K562 (cell line): Measurements from ENCODE around the gene IKZF3. TPM values are rescaled to one million over a fixed set of nuclear protein-coding genes. Genes with fewer than 3 reads are reported as not detected.

Experiments used
- CBFA2T3 ChIP-seq: fragments of 450-650 bp; IDR thresholded peaks from 2 replicates; pipeline ENCODE4 v1.6.1; 2017
- CC2D1A ChIP-seq: fragments of 450-650 bp; IDR thresholded peaks from 2 replicates; pipeline ENCODE4 v1.6.1; 2017; ENCODE audit warnings: mild to moderate bottlenecking
- CSDE1 ChIP-seq, 2 experiments: fragments of 450-650 bp; IDR thresholded peaks; 2 replicates each; pipeline ENCODE4 v1.6.1; 2016; ENCODE audit warnings: mild to moderate bottlenecking in 1 of 2
- DDX20 ChIP-seq: fragments of 450-650 bp; IDR thresholded peaks from 2 replicates; pipeline ENCODE4 v1.6.1; 2016; ENCODE audit warnings: missing genetic modification characterization, low read depth, mild to moderate bottlenecking, missing compliant biosample characterization, moderate library complexity
- GATA2 ChIP-seq: sonication (generic); formaldehyde crosslinking; IDR thresholded peaks from 2 replicates; pipeline ENCODE4 v1.4.0; 2020; ENCODE audit warnings: mild to moderate bottlenecking, missing genetic modification reagents
- HDAC3 ChIP-seq: fragments of 450-650 bp; IDR thresholded peaks from 2 replicates; pipeline ENCODE4 v1.6.1; 2018; ENCODE audit warnings: borderline replicate concordance, mild to moderate bottlenecking, moderate library complexity; ENCODE audit not compliant: partially characterized antibody
- HMGN3 ChIP-seq: IDR thresholded peaks from 2 replicates; pipeline ENCODE4 v1.6.1; 2011; ENCODE audit warnings: borderline replicate concordance, low read depth, mild to moderate bottlenecking, mixed read lengths, low read length; ENCODE audit not compliant: insufficient read length; ENCODE audit errors: extremely low read depth
- MCM5 ChIP-seq: fragments of 450-650 bp; IDR thresholded peaks from 2 replicates; pipeline ENCODE4 v1.6.1; 2016; ENCODE audit warnings: low read depth
- MCM7 ChIP-seq, 2 experiments: fragments of 450-650 bp; IDR thresholded peaks; 2 replicates each; pipeline ENCODE4 v1.6.1; 2016 to 2018
- MTF1 ChIP-seq: fragments of 250-450 bp; sonication (Bioruptor Pico); IDR thresholded peaks from 2 replicates; pipeline ENCODE4 v1.9.0; 2021; ENCODE audit warnings: moderate library complexity, mild to moderate bottlenecking, inconsistent platforms, borderline replicate concordance
- MXD1 ChIP-seq: fragments of 250-450 bp; sonication (Bioruptor Pico); IDR thresholded peaks from 2 replicates; pipeline ENCODE4 v1.8.0; 2021; ENCODE audit warnings: borderline replicate concordance, mild to moderate bottlenecking, moderate library complexity; ENCODE audit not compliant: poor library complexity, severe bottlenecking
- MYBL2 ChIP-seq, 2 experiments: fragments of 450-650 bp in 1 of 2; sonication (generic) in 1 of 2; formaldehyde crosslinking in 1 of 2; IDR thresholded peaks; 2 replicates each; pipeline versions ENCODE4 v1.6.1 to v1.8.1; 2017 to 2022; ENCODE audit warnings: borderline replicate concordance in 1 of 2, inconsistent platforms in 1 of 2, low read depth in 1 of 2, mild to moderate bottlenecking in 1 of 2, missing genetic modification reagents in 1 of 2, moderate library complexity in 1 of 2
- NFXL1 ChIP-seq: fragments of 450-650 bp; formaldehyde crosslinking; IDR thresholded peaks from 2 replicates; pipeline ENCODE4 v1.4.0; 2021; ENCODE audit warnings: mild to moderate bottlenecking
- NR4A1 ChIP-seq, 2 experiments: fragments of 250-450 bp in 1 of 2; fragments of 450-650 bp in 1 of 2; sonication (Bioruptor Pico) in 1 of 2; IDR thresholded peaks; 2 replicates each; pipeline versions ENCODE4 v1.4.0 to v1.6.1; 2016 to 2020; ENCODE audit warnings: mild to moderate bottlenecking in 2 of 2, missing compliant biosample characterization in 1 of 2, missing genetic modification characterization in 1 of 2, moderate library complexity in 1 of 2
- PKNOX1 ChIP-seq: fragments of 450-650 bp; IDR thresholded peaks from 2 replicates; pipeline ENCODE4 v1.6.1; 2016
- POLR2G ChIP-seq: fragments of 200-400 bp; formaldehyde crosslinking; IDR thresholded peaks from 2 replicates; pipeline ENCODE4 v1.6.1; 2017; ENCODE audit warnings: low read depth, mild to moderate bottlenecking, antibody characterized with exemption, low read length, moderate library complexity
- RAD21 ChIP-seq, 2 experiments: fragments of 250-450 bp in 1 of 2; fragments of 450-650 bp in 1 of 2; sonication (Bioruptor Pico) in 1 of 2; formaldehyde crosslinking in 1 of 2; IDR thresholded peaks in 1 of 2; conservative IDR thresholded peaks in 1 of 2; 2 replicates each; pipeline versions ENCODE4 v1.4.0 to v1.8.0; 2020 to 2022; ENCODE audit warnings: mild to moderate bottlenecking in 2 of 2, moderate library complexity in 1 of 2
- RBFOX2 ChIP-seq: fragments of 200-400 bp; formaldehyde crosslinking; IDR thresholded peaks from 2 replicates; pipeline ENCODE4 v1.6.1; 2017; ENCODE audit warnings: low read depth, mild to moderate bottlenecking, low read length, moderate library complexity
- SAFB ChIP-seq: fragments of 200-400 bp; formaldehyde crosslinking; IDR thresholded peaks from 2 replicates; pipeline ENCODE4 v1.6.1; 2017; ENCODE audit warnings: low read depth, low read length, borderline replicate concordance
- SMAD1 ChIP-seq: fragments of 150-350 bp; IDR thresholded peaks from 2 replicates; pipeline ENCODE4 v1.6.1; 2014; ENCODE audit warnings: low read length, low read depth; ENCODE audit not compliant: partially characterized antibody
- TAF1 ChIP-seq: IDR thresholded peaks from 2 replicates; pipeline ENCODE4 v1.6.1; 2011; ENCODE audit warnings: mild to moderate bottlenecking, low read length, moderate library complexity; ENCODE audit not compliant: insufficient read depth, control insufficient read depth, severe bottlenecking; ENCODE audit errors: extremely low read depth
- ZFP30 ChIP-seq: fragments of 250-450 bp; sonication (Bioruptor Pico); IDR thresholded peaks from 2 replicates; pipeline ENCODE4 v1.8.0; 2022; ENCODE audit warnings: moderate library complexity, mild to moderate bottlenecking, inconsistent platforms, borderline replicate concordance
- ZNF41 ChIP-seq: fragments of 250-450 bp; sonication (Bioruptor Pico); conservative IDR thresholded peaks from 2 replicates; pipeline ENCODE4 v1.4.0; 2020; ENCODE audit warnings: mild to moderate bottlenecking
- ZNF77 ChIP-seq: fragments of 250-450 bp; sonication (Bioruptor Pico); IDR thresholded peaks from 2 replicates; pipeline ENCODE4 v1.5.0; 2020
- polyA plus RNA-seq, 8 experiments: library from polyadenylated mRNA; depleted of rRNA in 4 of 8; stranded (reverse) in 5 of 8; unstranded in 3 of 8; fragments of >200 nt; fragmentation: Nextera tagmentation in 2 of 8; fragmentation: Illumina TruSeq in 1 of 8; extraction: Ambion mirVana in 2 of 8; extraction: Trizol in 1 of 8; gene quantifications; 2 replicates each; pipeline versions ENCODE4 v1.2.1 to v1.2.3, GENCODE V29; 2011 to 2014; ENCODE audit warnings: inconsistent platforms in 1 of 8, missing spikeins in 1 of 8
- total RNA-seq, 7 experiments: library from RNA; depleted of rRNA in 6 of 7; stranded (reverse); fragments of >200 nt in 6 of 7; fragmentation: Illumina TruSeq in 2 of 7; extraction: Trizol in 2 of 7; gene quantifications; 2 replicates each; pipeline versions ENCODE4 v1.2.1 to v1.2.3, GENCODE V29; 2011 to 2021; ENCODE audit warnings: low replicate concordance in 1 of 7
- TF ChIP-seq, protein P1 (sequence below), 2 experiments: fragments of 450-650 bp; IDR thresholded peaks; 2 replicates each; pipeline ENCODE4 v1.6.1; 2016

IKZF3 gene
- total and polyA plus RNA-seq, 9 of the 15 experiments (the other 6 are each of a cell fraction or from before 2014, with no cell fraction given) = 0.06 to 1.6 (median 0.62) TPM

DNA sequence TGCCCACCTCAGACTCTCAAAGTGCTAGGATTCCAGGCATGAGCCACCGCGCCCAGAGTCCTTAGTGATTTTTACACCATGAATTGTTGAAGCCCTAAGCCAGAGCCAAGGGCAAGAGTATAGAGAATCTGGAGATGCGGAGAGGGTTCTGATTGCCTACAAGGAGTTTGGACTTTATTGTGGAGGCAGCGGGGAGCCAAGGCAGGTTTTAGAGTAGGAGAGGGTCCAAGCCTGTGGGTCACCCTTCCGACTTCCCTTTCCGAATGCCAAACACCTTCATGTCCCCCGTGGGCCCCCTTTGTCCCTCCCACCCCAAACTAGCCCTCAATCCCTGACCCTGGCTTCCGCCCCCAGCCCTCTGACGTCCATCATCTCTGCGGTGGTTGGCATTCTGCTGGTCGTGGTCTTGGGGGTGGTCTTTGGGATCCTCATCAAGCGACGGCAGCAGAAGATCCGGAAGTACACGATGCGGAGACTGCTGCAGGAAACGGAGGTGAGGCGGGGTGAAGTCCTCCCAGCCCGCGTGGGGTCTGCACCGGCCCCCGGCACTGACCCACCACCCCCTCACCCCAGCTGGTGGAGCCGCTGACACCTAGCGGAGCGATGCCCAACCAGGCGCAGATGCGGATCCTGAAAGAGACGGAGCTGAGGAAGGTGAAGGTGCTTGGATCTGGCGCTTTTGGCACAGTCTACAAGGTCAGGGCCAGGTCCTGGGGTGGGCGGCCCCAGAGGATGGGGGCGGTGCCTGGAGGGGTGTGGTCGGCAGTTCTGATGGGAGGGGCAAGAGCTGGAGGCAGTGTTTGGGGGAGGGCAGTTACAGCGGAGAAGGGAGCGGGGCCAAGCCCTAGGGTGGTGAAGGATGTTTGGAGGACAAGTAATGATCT is 140.9 kb downstream of the IKZF3 start (continued):
- TF ChIP-seq RBFOX2 = peak; percentile 84
- no peak for TF ChIP-seq MCM7 (IDR thresholded peaks at IDR 0.05)
- no peak for TF ChIP-seq MTF1 (CRISPR knock-in tag)
- TF ChIP-seq HMGN3 = peak; percentile 77
- TF ChIP-seq HDAC3 = no peak
- no peak for TF ChIP-seq MCM5
- peak; percentile 85 for TF ChIP-seq POLR2G
- TF ChIP-seq MXD1 (CRISPR knock-in tag) = no peak
- no peak for TF ChIP-seq SAFB
- no peak for TF ChIP-seq RAD21 (CRISPR knock-in tag; conservative IDR thresholded peaks at IDR 0.05 in 1 of 2, IDR thresholded peaks at IDR 0.05 in 1 of 2)
- TF ChIP-seq ZFP30 (CRISPR knock-in tag) = no peak
- no peak for TF ChIP-seq MYBL2 (IDR thresholded peaks at IDR 0.05; ENCODE audit: low read depth)
- TF ChIP-seq MYBL2 (CRISPR knock-in tag; IDR thresholded peaks at IDR 0.05; ENCODE audit: borderline replicate concordance) = no peak
- TF ChIP-seq CC2D1A = no peak
- peak; percentile 64 for TF ChIP-seq TAF1
- TF ChIP-seq SMAD1 = peak; percentile 23
- no peak for TF ChIP-seq GATA2 (CRISPR knock-in tag)
- no peak for TF ChIP-seq PKNOX1
- no peak for TF ChIP-seq CBFA2T3
- TF ChIP-seq CSDE1 (IDR thresholded peaks at IDR 0.05) = no peak
- TF ChIP-seq NFXL1 (CRISPR knock-in tag) = no peak
- TF ChIP-seq NR4A1 (CRISPR knock-in tag; IDR thresholded peaks at IDR 0.05) = no peak
- no peak for TF ChIP-seq NR4A1 (tag; IDR thresholded peaks at IDR 0.05)
- TF ChIP-seq, protein P1, sequence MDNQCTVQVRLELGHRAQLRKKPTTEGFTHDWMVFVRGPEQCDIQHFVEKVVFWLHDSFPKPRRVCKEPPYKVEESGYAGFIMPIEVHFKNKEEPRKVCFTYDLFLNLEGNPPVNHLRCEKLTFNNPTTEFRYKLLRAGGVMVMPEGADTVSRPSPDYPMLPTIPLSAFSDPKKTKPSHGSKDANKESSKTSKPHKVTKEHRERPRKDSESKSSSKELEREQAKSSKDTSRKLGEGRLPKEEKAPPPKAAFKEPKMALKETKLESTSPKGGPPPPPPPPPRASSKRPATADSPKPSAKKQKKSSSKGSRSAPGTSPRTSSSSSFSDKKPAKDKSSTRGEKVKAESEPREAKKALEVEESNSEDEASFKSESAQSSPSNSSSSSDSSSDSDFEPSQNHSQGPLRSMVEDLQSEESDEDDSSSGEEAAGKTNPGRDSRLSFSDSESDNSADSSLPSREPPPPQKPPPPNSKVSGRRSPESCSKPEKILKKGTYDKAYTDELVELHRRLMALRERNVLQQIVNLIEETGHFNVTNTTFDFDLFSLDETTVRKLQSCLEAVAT (IDR thresholded peaks at IDR 0.05) = no peak
- TF ChIP-seq DDX20 (tag) = no peak
- no peak for TF ChIP-seq ZNF77 (CRISPR knock-in tag)
- TF ChIP-seq ZNF41 (CRISPR knock-in tag) = no peak
